Keratinocyte (primary cell): Measurements from ENCODE around the gene UFD1. TPM values are rescaled to one million over a fixed set of nuclear protein-coding genes. Genes with fewer than 3 reads are reported as not detected.

Source experiments
- DNase-seq: peaks from one replicate; pipeline ENCODE4 v3.0.0-alpha.2; 2011; ENCODE audit warnings: low read depth, missing footprints, low spot score
- FAIRE-seq: peaks from 2 replicates; lab custom pipeline; 2011; peaks lifted over from hg19 to GRCh38; lab: Jason Lieb, UNC
- H2AFZ ChIP-seq: 2 replicates; pipeline ENCODE4 v1.6.0; 2012; ENCODE audit warnings: low read length, control low read depth, inconsistent platforms; ENCODE audit not compliant: control insufficient read depth
- H3K27ac ChIP-seq: 2 replicates; pipeline ENCODE4 v1.5.1; 2011; ENCODE audit warnings: low read length; ENCODE audit not compliant: control insufficient read depth, insufficient read depth
- H3K27me3 ChIP-seq: 3 replicates; pipeline ENCODE4 v1.6.0; 2011; ENCODE audit warnings: low read length; ENCODE audit not compliant: control insufficient read depth, insufficient read depth; ENCODE audit errors: extremely low read depth
- H3K36me3 ChIP-seq, 2 experiments: 2 replicates in 1 of 2; 3 replicates in 1 of 2; pipeline ENCODE4 v1.5.1; 2011; ENCODE audit warnings: low read length in 2 of 2, mild to moderate bottlenecking in 1 of 2; ENCODE audit not compliant: control insufficient read depth in 2 of 2, insufficient read depth in 2 of 2; ENCODE audit errors: extremely low read depth in 1 of 2
- H3K4me1 ChIP-seq: 3 replicates; pipeline ENCODE4 v1.5.1; 2011; ENCODE audit warnings: low read length; ENCODE audit not compliant: control insufficient read depth, insufficient read depth; ENCODE audit errors: extremely low read depth
- H3K4me2 ChIP-seq: 3 replicates; pipeline ENCODE4 v1.6.0; 2011; ENCODE audit warnings: low read depth, low read length; ENCODE audit not compliant: control insufficient read depth, insufficient read depth; ENCODE audit errors: extremely low read depth
- H3K4me3 ChIP-seq, 3 experiments: fragments of 200-600 bp in 1 of 3; sonication (generic) in 1 of 3; 2 replicates in 2 of 3; 3 replicates in 1 of 3; pipeline ENCODE4 v1.5.1; 2011 to 2016; ENCODE audit warnings: low read length in 3 of 3, mild to moderate bottlenecking in 3 of 3, control low read depth in 2 of 3, inconsistent platforms in 1 of 3, low read depth in 1 of 3, mixed read lengths in 1 of 3, mixed run types in 1 of 3, moderate library complexity in 1 of 3; ENCODE audit not compliant: control insufficient read depth in 2 of 3, insufficient read depth in 2 of 3; ENCODE audit errors: extremely low read depth in 1 of 3
- H3K79me2 ChIP-seq: 2 replicates; pipeline ENCODE4 v1.6.0; 2012; ENCODE audit warnings: low read length; ENCODE audit not compliant: control insufficient read depth, insufficient read depth
- H3K9ac ChIP-seq: 3 replicates; pipeline ENCODE4 v1.6.0; 2011; ENCODE audit warnings: low read length; ENCODE audit not compliant: control insufficient read depth, insufficient read depth; ENCODE audit errors: extremely low read depth
- H3K9me1 ChIP-seq: 3 replicates; pipeline ENCODE4 v1.6.0; 2011; ENCODE audit warnings: low read length; ENCODE audit not compliant: control insufficient read depth, insufficient read depth; ENCODE audit errors: extremely low read depth
- H3K9me3 ChIP-seq: 2 replicates; pipeline ENCODE4 v1.5.1; 2012; ENCODE audit warnings: low read depth, low read length; ENCODE audit not compliant: control insufficient read depth
- H4K20me1 ChIP-seq: 3 replicates; pipeline ENCODE4 v1.6.0; 2011; ENCODE audit warnings: low read length; ENCODE audit not compliant: control insufficient read depth, insufficient read depth; ENCODE audit errors: extremely low read depth
- CTCF ChIP-seq, 3 experiments: IDR thresholded peaks in 1 of 3; conservative IDR thresholded peaks in 1 of 3; optimal IDR thresholded peaks in 1 of 3; 2 replicates in 2 of 3; 3 replicates in 1 of 3; pipeline versions ENCODE3 to v1.5.1; 2011; ENCODE audit warnings: low read length in 3 of 3, mild to moderate bottlenecking in 3 of 3, moderate library complexity in 2 of 3, control low read depth in 1 of 3, inconsistent platforms in 1 of 3; ENCODE audit not compliant: insufficient read depth in 2 of 3; ENCODE audit errors: extremely low read depth in 1 of 3
- EZH2 ChIP-seq: IDR thresholded peaks from one replicate; pipeline ENCODE4 v1.6.1; 2012; ENCODE audit warnings: inconsistent platforms, mild to moderate bottlenecking, low read length, moderate library complexity
- dilution Hi-C: fragments of 300-500 bp; cut with MboI; formaldehyde crosslinking; loops from one replicate; pipeline ENCODE4 v1.7.0; 2020; ENCODE audit warnings: low sequenced_read_pairs; ENCODE audit not compliant: extremely low pct_ligation_motif_present
- polyA plus RNA-seq, 5 experiments: library from polyadenylated mRNA; depleted of rRNA in 3 of 5; stranded (reverse) in 3 of 5; stranded (forward) in 1 of 5; unstranded in 1 of 5; fragments of >200 nt; gene quantifications; 1 replicate in 1 of 5; 2 replicates in 3 of 5; 3 replicates in 1 of 5; pipeline versions ENCODE4 v1.2.1 to v1.2.3, GENCODE V29; 2011 to 2012; ENCODE audit warnings: missing spikeins in 2 of 5, low read depth in 1 of 5, low replicate concordance in 1 of 5

UFD1 gene
- polyA plus RNA-seq, 1 donor (not counting 4 experiments of a cell fraction or from before 2014, with no cell fraction given) = 145 TPM

DNA sequence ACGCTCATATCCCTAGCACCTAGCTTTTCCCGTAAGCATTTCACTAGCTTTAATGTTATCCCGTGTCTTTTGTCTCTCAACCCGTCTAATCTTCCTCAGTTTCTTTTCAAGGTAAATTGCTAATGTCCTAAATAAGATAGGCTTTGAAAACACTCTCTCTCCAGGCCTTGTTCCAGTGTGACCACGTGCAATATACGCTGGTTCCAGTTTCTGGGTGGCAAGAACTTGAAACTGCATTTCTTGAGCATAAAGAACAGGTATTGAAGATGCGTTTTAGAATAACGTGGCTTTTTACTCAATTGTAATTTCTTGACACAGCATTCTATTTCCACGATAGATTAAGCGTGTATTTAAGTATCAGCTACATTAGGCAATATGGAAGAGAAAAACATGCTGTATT is 1.8 kb upstream of the UFD1 start:
- H4K20me1 ChIP-seq = peaks cover 3% of the 10 kb centered on the region

GRCh38 chr22:19480173-19480568 is 1.2 kb upstream of the UFD1 start:
- Histone ChIP-seq H4K20me1 (peaks cover 3% of the 10 kb centered on the region), H3K9me1 (peaks cover 2% of the 10 kb centered on the region), H3K4me2 (peak overlapping the region; percentile 95), H3K4me3 (peak overlapping the region; percentile 58 to 98 (median 96)), H3K36me3 (peaks cover 2 to 16% of the 10 kb centered on the region in 2 experiments), H3K27ac (peak overlapping the region; percentile 100), H3K79me2 (peaks cover 45% of the 10 kb centered on the region), H3K9me3 (no peaks in the 10 kb centered on the region), H3K4me1 (peaks cover 36% of the 10 kb centered on the region), H3K9ac (peak overlapping the region; percentile 100), H3K27me3 (no peaks in the 10 kb centered on the region), H2AFZ (peak overlapping the region; percentile 92)
- FAIRE-seq (no peak), DNase-seq (no peak)
- TF ChIP-seq EZH2 (no peak), CTCF (optimal IDR thresholded peaks at IDR 0.05 in 1 of 3, IDR thresholded peaks at IDR 0.05 in 1 of 3, conservative IDR thresholded peaks at IDR 0.05 in 1 of 3; ENCODE audit: extremely low read depth in 1 of 3, insufficient read depth in 2 of 3, low read length in 3 of 3) (no peak)
- dilution Hi-C loops = no loop called here

More for the DNA sequence above, 1.8 kb upstream of the UFD1 start:
- Histone ChIP-seq H3K36me3 (peaks cover 1 to 13% of the 10 kb centered on the region in 2 experiments), H3K27me3 (no peaks in the 10 kb centered on the region), H3K9ac (peak overlapping the region; percentile 100), H3K4me2 (peak overlapping the region; percentile 95), H3K4me1 (peaks cover 30% of the 10 kb centered on the region), H3K79me2 (peaks cover 39% of the 10 kb centered on the region), H3K9me3 (no peaks in the 10 kb centered on the region), H2AFZ (peak overlapping the region; percentile 21), H3K4me3 (peak overlapping the region in 2 of 3 experiments; percentile 0 to 98), H3K27ac (peak overlapping the region; percentile 10), H3K9me1 (no peaks in the 10 kb centered on the region)
- TF ChIP-seq EZH2 (no peak), CTCF (optimal IDR thresholded peaks at IDR 0.05 in 1 of 3, IDR thresholded peaks at IDR 0.05 in 1 of 3, conservative IDR thresholded peaks at IDR 0.05 in 1 of 3; ENCODE audit: extremely low read depth in 1 of 3, insufficient read depth in 2 of 3, low read length in 3 of 3) (no peak)
- dilution Hi-C loops = no loop called here
- no peak for DNase-seq
- no peak for FAIRE-seq
